Pancreas (tissue), 10 donors: Measurements from ENCODE around the gene ARHGAP10. TPM values are rescaled to one million over a fixed set of nuclear protein-coding genes. Genes with fewer than 3 reads are reported as not detected.

Experiments
- ATAC-seq, 4 donors: fragments of 200-7000 bp; cut with Tn5 transposase; one replicate each; pipeline versions ENCODE4 v1.8.0 to v1.9.1; 2020; ENCODE audit warnings: mild to moderate bottlenecking in 4 of 4, moderate library complexity in 4 of 4
- DNase-seq, 6 donors: peaks; one replicate each; pipeline ENCODE4 v3.0.0-alpha.2; 2020
- FAIRE-seq: peaks from 2 replicates; lab custom pipeline; 2012; peaks lifted over from hg19 to GRCh38; lab: Jason Lieb, UNC
- H3K27ac ChIP-seq, 4 donors: fragments of 200-600 bp; sonication (generic); 1 replicate in 3 of 4; 2 replicates in 1 of 4; pipeline versions ENCODE4 v1.5.0 to v1.8.0; 2020
- H3K27me3 ChIP-seq, 4 donors: fragments of 200-600 bp; one replicate each; pipeline ENCODE4 v1.8.0; 2021
- H3K36me3 ChIP-seq, 3 donors: fragments of 200-600 bp; sonication (generic) in 1 of 3; one replicate each; pipeline versions ENCODE4 v1.5.0 to v1.8.0; 2020 to 2021
- H3K4me1 ChIP-seq, 3 donors: fragments of 200-600 bp; one replicate each; pipeline ENCODE4 v1.8.0; 2021
- H3K4me3 ChIP-seq, 4 donors: fragments of 200-600 bp; sonication (generic) in 2 of 4; one replicate each; pipeline versions ENCODE4 v1.5.0 to v1.8.0; 2020 to 2021
- H3K9me3 ChIP-seq, 4 donors: fragments of 200-600 bp; one replicate each; pipeline ENCODE4 v1.8.0; 2021
- CTCF ChIP-seq, 4 donors: fragments of 200-600 bp; sonication (generic) in 3 of 4; IDR thresholded peaks; one replicate each; pipeline versions ENCODE4 v1.5.0 to v1.8.0; 2021; ENCODE audit warnings: antibody characterized with exemption in 4 of 4
- WGBS, 2 donors: extraction: QIAGEN DNeasy Blood & Tissue Kit; methylation state at CpG; one replicate each; pipeline ENCODE4 v1.1.7; 2013; 5-methylcytosine and 5-hydroxymethylcytosine counted together
- intact Hi-C, 3 donors: fragments of 100-400 bp; cut with DNase I; formaldehyde crosslinking; loops; one replicate each; pipeline versions ENCODE4 v1.11.1 to v1.14.2; 2022
- polyA plus RNA-seq, 2 donors: library from polyadenylated mRNA; stranded (reverse); fragments of 200-250 nt; gene quantifications; one replicate each; pipeline ENCODE4 v1.2.3, GENCODE V29; 2013
- total RNA-seq, 6 donors: library from RNA; stranded (reverse); fragmentation: NEBNext Ultra II Directional in 4 of 6; extraction: Animal tissue kit (Norgen Biotek cat#: 25700) in 4 of 6; gene quantifications; one replicate each; pipeline versions ENCODE4 v1.2.1 to v1.2.4, GENCODE V29; 2021 to 2023
- donor health status: healthy with polysubstance abuse.
- donor health status: DM: no; HTN: no; CAD: no; lungs with moderate emphysema.
- donor health status: DM: no; HTN: no; CAD: no.
- donor health status: control.
- donor health status: control.
- donor health status: Bipolar disorder and iron deficiency.
- donor health status: DM: yes; HTN: yes; CAD: no.
- donor health status: DM: no; HTN: no; CAD: no.
- donor health status: DM: no; HTN: no; CAD: no.
- donor health status: DM: yes; HTN: yes; CAD: no.

The ARHGAP10 gene
- total and polyA plus RNA-seq, 8 donors = 6.3 to 14.8 (median 8.7) TPM

- Histone ChIP-seq H3K27ac (no peak overlapping the region), H3K4me3 (no peak overlapping the region), H3K36me3 (no peaks in the 10 kb centered on the region), H3K9me3 (no peaks in the 10 kb centered on the region), H3K4me1 (no peaks in the 10 kb centered on the region), H3K27me3 (no peaks in the 10 kb centered on the region)
- 87 to 93% methylated on average over 4 of the region's 4 CpGs for WGBS, 2 donors
- intact Hi-C loops = no loop called here
- DNase-seq (no peak), FAIRE-seq (no peak), ATAC-seq (no peak)
- no peak for TF ChIP-seq CTCF (IDR thresholded peaks at IDR 0.05)
Observed at GRCh38 chr4:147987252-147987651, 255.4 kb downstream of the ARHGAP10 start.

GRCh38 chr4:147991543-147992283 is 259.8 kb downstream of the ARHGAP10 start:
- ATAC-seq = no peak
- H3K36me3 ChIP-seq = no peaks in the 10 kb centered on the region
- no peak overlapping the region for H3K4me3 ChIP-seq
- 90 to 92% methylated on average over 11 of the region's 11 CpGs for WGBS, 2 donors
- FAIRE-seq = no peak
- H3K4me1 ChIP-seq = no peaks in the 10 kb centered on the region
- H3K9me3 ChIP-seq = no peaks in the 10 kb centered on the region
- no peak for TF ChIP-seq CTCF (IDR thresholded peaks at IDR 0.05)
- no peak for DNase-seq
- intact Hi-C loops = no loop called here
- H3K27me3 ChIP-seq = no peaks in the 10 kb centered on the region
- no peak overlapping the region for H3K27ac ChIP-seq

GRCh38 chr4:147994076-147994475 is 262.2 kb downstream of the ARHGAP10 start:
- ATAC-seq = no peak
- FAIRE-seq = no peak
- 85 to 89% methylated on average over 3 of the region's 3 CpGs for WGBS, 2 donors

GRCh38 chr4:147994491-147995385 is 262.9 kb downstream of the ARHGAP10 start:
- TF ChIP-seq CTCF (IDR thresholded peaks at IDR 0.05) = no peak
- DNase-seq = no peak
- H3K4me1 ChIP-seq = no peaks in the 10 kb centered on the region
- H3K9me3 ChIP-seq = no peaks in the 10 kb centered on the region
- no peaks in the 10 kb centered on the region for H3K36me3 ChIP-seq
- no peak for ATAC-seq
- 95% methylated on average over 10 of the region's 10 CpGs for WGBS, 2 donors
- no peak overlapping the region for H3K4me3 ChIP-seq
- H3K27ac ChIP-seq = no peak overlapping the region
- FAIRE-seq = no peak
- intact Hi-C loops = no loop called here
- no peaks in the 10 kb centered on the region for H3K27me3 ChIP-seq

More at GRCh38 chr4:147994076-147994475, 262.2 kb downstream of the ARHGAP10 start:
- H3K36me3 ChIP-seq = no peaks in the 10 kb centered on the region
- intact Hi-C loops = no loop called here
- no peaks in the 10 kb centered on the region for H3K27me3 ChIP-seq
- TF ChIP-seq CTCF (IDR thresholded peaks at IDR 0.05) = no peak
- no peak for DNase-seq
- H3K4me3 ChIP-seq = no peak overlapping the region
- no peaks in the 10 kb centered on the region for H3K4me1 ChIP-seq
- H3K9me3 ChIP-seq = no peaks in the 10 kb centered on the region
- no peak overlapping the region for H3K27ac ChIP-seq
